ENCODE results near the gene NOS2.
"Not testable (repeated sequence)": the region's sequence is repeated elsewhere in the genome, so short reads cannot be mapped to it uniquely, and the experiment has no call there.

The NOS2 gene

GRCh38 chr17:27846042-27846655, 45.8 kb upstream of the NOS2 start:
- Histone ChIP-seq H3K36me3 (ENCODE audit: low read length) (no peaks in the 10 kb centered on the region), H4K20me1 (ENCODE audit: low read depth, low read length) (no peaks in the 10 kb centered on the region), H3K9ac (ENCODE audit: low read length) (no peak overlapping the region), H3K4me3 (ENCODE audit: insufficient read depth, low read length, poor library complexity, severe bottlenecking) (no peak overlapping the region), H3K27ac (ENCODE audit: low read depth, low read length) (no peak overlapping the region), H3K79me2 (ENCODE audit: insufficient read depth, low read length) (no peaks in the 10 kb centered on the region), H3K9me3 (ENCODE audit: insufficient read depth, low read length) (no peaks in the 10 kb centered on the region), H3K9me2 (replicated peaks; ENCODE audit: insufficient read depth, low read length) (no peaks in the 10 kb centered on the region), H3K4me2 (ENCODE audit: low read depth, low read length, poor library complexity, severe bottlenecking) (no peak overlapping the region), H2AFZ (ENCODE audit: low read depth, low read length, severe bottlenecking) (no peak overlapping the region), H3F3A (ENCODE audit: insufficient read depth) (no peaks in the 10 kb centered on the region), H3K27me3 (ENCODE audit: low read length) (0 out of 2 replicates have a peak, but pooled peaks cover 3% of the 10 kb centered on the region)
- TF ChIP-seq EZH2phosphoT487 (conservative IDR thresholded peaks at IDR 0.05; ENCODE audit: low read length) = no peak
- TF ChIP-seq, protein P1, sequence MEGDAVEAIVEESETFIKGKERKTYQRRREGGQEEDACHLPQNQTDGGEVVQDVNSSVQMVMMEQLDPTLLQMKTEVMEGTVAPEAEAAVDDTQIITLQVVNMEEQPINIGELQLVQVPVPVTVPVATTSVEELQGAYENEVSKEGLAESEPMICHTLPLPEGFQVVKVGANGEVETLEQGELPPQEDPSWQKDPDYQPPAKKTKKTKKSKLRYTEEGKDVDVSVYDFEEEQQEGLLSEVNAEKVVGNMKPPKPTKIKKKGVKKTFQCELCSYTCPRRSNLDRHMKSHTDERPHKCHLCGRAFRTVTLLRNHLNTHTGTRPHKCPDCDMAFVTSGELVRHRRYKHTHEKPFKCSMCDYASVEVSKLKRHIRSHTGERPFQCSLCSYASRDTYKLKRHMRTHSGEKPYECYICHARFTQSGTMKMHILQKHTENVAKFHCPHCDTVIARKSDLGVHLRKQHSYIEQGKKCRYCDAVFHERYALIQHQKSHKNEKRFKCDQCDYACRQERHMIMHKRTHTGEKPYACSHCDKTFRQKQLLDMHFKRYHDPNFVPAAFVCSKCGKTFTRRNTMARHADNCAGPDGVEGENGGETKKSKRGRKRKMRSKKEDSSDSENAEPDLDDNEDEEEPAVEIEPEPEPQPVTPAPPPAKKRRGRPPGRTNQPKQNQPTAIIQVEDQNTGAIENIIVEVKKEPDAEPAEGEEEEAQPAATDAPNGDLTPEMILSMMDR (IDR thresholded peaks at IDR 0.05; ENCODE audit: insufficient read depth, low read length, poor library complexity, severe bottlenecking) = no peak

GRCh38 chr17:27845264-27846041, 45.1 kb upstream of the NOS2 start:
- Histone ChIP-seq H3K9me2 (replicated peaks; ENCODE audit: insufficient read depth, low read length) (no peaks in the 10 kb centered on the region), H3K4me2 (ENCODE audit: low read depth, low read length, poor library complexity, severe bottlenecking) (no peak overlapping the region), H2AFZ (ENCODE audit: low read depth, low read length, severe bottlenecking) (no peak overlapping the region), H3K36me3 (ENCODE audit: low read length) (no peaks in the 10 kb centered on the region), H3K27ac (ENCODE audit: low read depth, low read length) (no peak overlapping the region), H3K27me3 (ENCODE audit: low read length) (0 out of 2 replicates have a peak, but pooled peaks cover 3% of the 10 kb centered on the region), H4K20me1 (ENCODE audit: low read depth, low read length) (no peaks in the 10 kb centered on the region), H3K9ac (ENCODE audit: low read length) (no peak overlapping the region), H3K9me3 (ENCODE audit: insufficient read depth, low read length) (no peaks in the 10 kb centered on the region), H3K79me2 (ENCODE audit: insufficient read depth, low read length) (no peaks in the 10 kb centered on the region), H3F3A (ENCODE audit: insufficient read depth) (no peaks in the 10 kb centered on the region), H3K4me3 (ENCODE audit: insufficient read depth, low read length, poor library complexity, severe bottlenecking) (no peak overlapping the region)
- TF ChIP-seq EZH2phosphoT487 (conservative IDR thresholded peaks at IDR 0.05; ENCODE audit: low read length) = no peak

DNA sequence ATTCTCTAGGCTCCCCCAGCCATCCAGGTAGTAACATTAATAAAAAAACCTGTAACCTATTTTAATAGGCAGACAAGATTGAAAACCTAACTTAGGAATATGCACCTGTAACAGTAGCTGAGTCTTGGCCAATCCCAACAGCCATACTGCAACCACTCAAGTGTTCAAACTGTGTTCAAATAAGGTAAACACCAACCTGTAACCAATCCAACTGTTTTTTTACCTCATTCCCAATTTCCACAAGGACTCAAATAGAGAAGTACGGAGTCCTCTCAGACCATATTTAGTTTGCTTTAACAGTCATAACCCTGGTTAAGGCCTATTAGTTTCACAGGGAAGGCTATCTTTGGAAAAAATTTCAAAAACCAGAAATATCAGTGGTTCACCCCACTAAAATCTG, 40.4 kb upstream of the NOS2 start:
- Histone ChIP-seq H3K4me3 (ENCODE audit: insufficient read depth, low read length, poor library complexity, severe bottlenecking) (no peak overlapping the region), H3F3A (ENCODE audit: insufficient read depth) (no peaks in the 10 kb centered on the region), H3K79me2 (ENCODE audit: insufficient read depth, low read length) (no peaks in the 10 kb centered on the region), H3K9me3 (ENCODE audit: insufficient read depth, low read length) (no peaks in the 10 kb centered on the region), H3K4me2 (ENCODE audit: low read depth, low read length, poor library complexity, severe bottlenecking) (no peak overlapping the region), H2AFZ (ENCODE audit: low read depth, low read length, severe bottlenecking) (no peak overlapping the region), H3K27me3 (ENCODE audit: low read length) (0 out of 2 replicates have a peak, but pooled peaks cover 3% of the 10 kb centered on the region), H3K27ac (ENCODE audit: low read depth, low read length) (no peak overlapping the region), H4K20me1 (ENCODE audit: low read depth, low read length) (no peaks in the 10 kb centered on the region), H3K9ac (ENCODE audit: low read length) (no peak overlapping the region), H3K36me3 (ENCODE audit: low read length) (no peaks in the 10 kb centered on the region), H3K9me2 (replicated peaks; ENCODE audit: insufficient read depth, low read length) (no peaks in the 10 kb centered on the region)
- TF ChIP-seq EZH2phosphoT487 (conservative IDR thresholded peaks at IDR 0.05; ENCODE audit: low read length) = no peak
- TF ChIP-seq, protein P1 (IDR thresholded peaks at IDR 0.05; ENCODE audit: insufficient read depth, low read length, poor library complexity, severe bottlenecking) = no peak

DNA sequence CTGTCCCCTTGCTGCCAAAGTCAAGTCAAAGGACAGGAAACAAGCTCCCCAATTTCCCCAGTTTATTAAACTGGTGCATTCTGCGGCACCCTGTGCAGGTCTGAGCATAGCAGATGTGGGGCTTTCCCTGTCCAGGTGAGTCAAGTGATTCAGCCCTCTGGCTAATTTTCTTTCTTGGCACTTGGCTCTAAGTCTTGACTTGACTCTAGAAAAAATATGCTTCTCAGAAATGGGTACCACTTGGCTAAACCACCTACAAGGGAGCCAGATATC, 40.0 kb upstream of the NOS2 start:
- H3K36me3 ChIP-seq (ENCODE audit: low read length); H3K9me2 ChIP-seq (replicated peaks; ENCODE audit: insufficient read depth, low read length); H3K27me3 ChIP-seq (ENCODE audit: low read length); H3K4me2 ChIP-seq (ENCODE audit: low read depth, low read length, poor library complexity, severe bottlenecking); H2AFZ ChIP-seq (ENCODE audit: low read depth, low read length, severe bottlenecking); H3F3A ChIP-seq (ENCODE audit: insufficient read depth); H4K20me1 ChIP-seq (ENCODE audit: low read depth, low read length); H3K27ac ChIP-seq (ENCODE audit: low read depth, low read length); H3K9me3 ChIP-seq (ENCODE audit: insufficient read depth, low read length); H3K79me2 ChIP-seq (ENCODE audit: insufficient read depth, low read length); H3K4me3 ChIP-seq (ENCODE audit: insufficient read depth, low read length, poor library complexity, severe bottlenecking); H3K9ac ChIP-seq (ENCODE audit: low read length): not testable (repeated sequence)

DNA sequence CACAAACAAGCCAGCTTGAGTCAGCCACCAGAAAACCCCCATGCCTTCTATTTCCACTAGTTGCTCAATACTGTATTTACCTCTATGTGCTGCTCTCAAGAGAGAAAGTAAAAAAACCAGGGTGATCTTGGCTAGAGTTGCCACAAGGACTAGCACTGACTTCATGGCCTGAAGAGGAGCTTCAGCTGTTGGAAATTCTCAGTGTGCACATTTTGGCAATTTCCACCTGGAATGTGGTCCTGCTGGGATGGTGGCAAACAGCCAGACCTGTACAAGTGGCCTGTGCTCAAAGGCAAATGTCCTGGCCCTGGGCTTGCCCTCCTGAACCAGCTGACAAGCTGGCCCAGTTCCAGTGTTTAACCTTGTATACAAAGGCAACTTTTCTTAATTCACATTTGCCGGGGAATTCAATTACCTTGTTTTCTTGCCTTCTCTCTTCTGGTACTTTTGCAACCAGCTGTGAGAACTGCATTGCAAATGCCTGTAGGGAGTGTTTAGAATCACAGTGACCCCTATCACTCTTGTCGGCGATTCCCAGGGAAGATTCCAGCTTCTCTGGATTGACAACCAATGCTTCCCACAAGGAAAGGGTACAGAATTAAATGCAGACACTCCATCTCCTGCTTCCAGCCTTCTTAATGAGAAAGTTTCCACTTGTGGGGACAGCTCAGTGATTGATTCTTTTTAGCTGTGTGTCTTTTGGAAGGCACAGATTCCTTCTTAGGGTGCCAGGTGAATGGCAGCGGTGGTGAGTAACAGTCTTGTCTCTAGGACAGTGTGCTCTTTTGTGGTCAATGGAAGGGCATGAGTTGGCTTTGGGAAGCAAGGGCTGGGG, 39.5 kb upstream of the NOS2 start:
- H3K27ac ChIP-seq (ENCODE audit: low read depth, low read length); H3K79me2 ChIP-seq (ENCODE audit: insufficient read depth, low read length); H3K36me3 ChIP-seq (ENCODE audit: low read length); H3K9me3 ChIP-seq (ENCODE audit: insufficient read depth, low read length); H3F3A ChIP-seq (ENCODE audit: insufficient read depth); H4K20me1 ChIP-seq (ENCODE audit: low read depth, low read length); H3K27me3 ChIP-seq (ENCODE audit: low read length); H2AFZ ChIP-seq (ENCODE audit: low read depth, low read length, severe bottlenecking); H3K4me3 ChIP-seq (ENCODE audit: insufficient read depth, low read length, poor library complexity, severe bottlenecking); H3K9ac ChIP-seq (ENCODE audit: low read length); H3K4me2 ChIP-seq (ENCODE audit: low read depth, low read length, poor library complexity, severe bottlenecking); H3K9me2 ChIP-seq (replicated peaks; ENCODE audit: insufficient read depth, low read length): not testable (repeated sequence)

GRCh38 chr17:27838607-27839006, 38.3 kb upstream of the NOS2 start:
- H3K4me3 ChIP-seq (ENCODE audit: insufficient read depth, low read length, poor library complexity, severe bottlenecking); H3K27me3 ChIP-seq (ENCODE audit: low read length); H4K20me1 ChIP-seq (ENCODE audit: low read depth, low read length); H3K36me3 ChIP-seq (ENCODE audit: low read length); H3K4me2 ChIP-seq (ENCODE audit: low read depth, low read length, poor library complexity, severe bottlenecking); H3K9me2 ChIP-seq (replicated peaks; ENCODE audit: insufficient read depth, low read length); H3F3A ChIP-seq (ENCODE audit: insufficient read depth); H3K9me3 ChIP-seq (ENCODE audit: insufficient read depth, low read length); H3K9ac ChIP-seq (ENCODE audit: low read length); H3K27ac ChIP-seq (ENCODE audit: low read depth, low read length); H3K79me2 ChIP-seq (ENCODE audit: insufficient read depth, low read length); H2AFZ ChIP-seq (ENCODE audit: low read depth, low read length, severe bottlenecking): not testable (repeated sequence)

All from SU-DHL-6 (cell line).